ENCODE results near the gene TRIO.

GRCh38 chr5:14503681-14504331, 360.7 kb downstream of the TRIO start:
- TF ChIP-seq BHLHE40 (IDR thresholded peaks at IDR 0.05; ENCODE audit: borderline replicate concordance) (no peak), FOXA1 (IDR thresholded peaks at IDR 0.05) (no peak)
